Measurements from ENCODE around the gene POLR1D. TPM values are rescaled to one million over a fixed set of nuclear protein-coding genes. Genes with fewer than 3 reads are reported as not detected.
A peak's percentile ranks its signal among the peaks of the same experiment; 100 is the strongest.

POLR1D gene
- total and polyA plus RNA-seq, 2 experiments from 2014 or later, result 177 to 197 TPM

- TF ChIP-seq ETS1 (IDR thresholded peaks at IDR 0.05), result no peak
- no peak for TF ChIP-seq ZNF331 (CRISPR knock-in tag; IDR thresholded peaks at IDR 0.05; ENCODE audit: low read depth)
- no peak for TF ChIP-seq NANOG (IDR thresholded peaks at IDR 0.05; ENCODE audit: borderline replicate concordance)
- no peak for TF ChIP-seq JUNB (IDR thresholded peaks at IDR 0.05; ENCODE audit: unreplicated experiment)
These were observed 21.7 kb upstream of the POLR1D start (continued) for GRCh38 chr13:27599845-27600553.

GRCh38 chr13:27600711-27601110, 21.0 kb upstream of the POLR1D start:
- DNase-seq (ENCODE audit: low spot score), result no peak
- Mint-ChIP-seq H3K4me3 (no peak overlapping the region), H3K36me3 (ENCODE audit: low read depth) (no peaks in the 10 kb centered on the region), H3K27ac (0 out of 2 replicates have a peak overlapping the region, but pooled peaks have one; percentile 16), H3K27me3 (ENCODE audit: insufficient read depth, low read depth, poor library complexity) (no peaks in the 10 kb centered on the region), H3K9me3 (no peaks in the 10 kb centered on the region), H3K4me1 (peaks cover 27% of the 10 kb centered on the region)
- Histone ChIP-seq H2AFZ (no peak overlapping the region), H3K4me2 (no peak overlapping the region), H3F3A (replicated peaks; ENCODE audit: low read depth) (no peaks in the 10 kb centered on the region), H3K27ac (ENCODE audit: low read depth) (no peak overlapping the region), H3K4me1 (ENCODE audit: insufficient read depth) (peaks cover 31% of the 10 kb centered on the region), H3K4me3 (no peak overlapping the region), H3K27me3 (ENCODE audit: insufficient read depth) (no peaks in the 10 kb centered on the region), H3K9me2 (ENCODE audit: insufficient read depth) (no peaks in the 10 kb centered on the region), H4K20me1 (replicated peaks; ENCODE audit: insufficient read depth) (peaks cover 27% of the 10 kb centered on the region), H3K36me3 (ENCODE audit: insufficient read depth) (no peaks in the 10 kb centered on the region), H3K79me2 (replicated peaks; ENCODE audit: insufficient read depth) (peaks cover 95% of the 10 kb centered on the region)
- ATAC-seq, result no peak
- no peak for TF ChIP-seq EZH2 (IDR thresholded peaks at IDR 0.05; ENCODE audit: low read depth, unreplicated experiment)

GRCh38 chr13:27601208-27601607, 20.5 kb upstream of the POLR1D start:
- no peaks in the 10 kb centered on the region for H3K9me3 Mint-ChIP-seq
- no peaks in the 10 kb centered on the region for H3K27me3 Mint-ChIP-seq (ENCODE audit: insufficient read depth, low read depth, poor library complexity)
- peaks cover 27% of the 10 kb centered on the region for H3K4me1 Mint-ChIP-seq
- no peak overlapping the region for H3K27ac ChIP-seq (ENCODE audit: low read depth)
- H3K4me3 Mint-ChIP-seq, result no peak overlapping the region
- H3K9me2 ChIP-seq (ENCODE audit: insufficient read depth), result no peaks in the 10 kb centered on the region
- no peak overlapping the region for H2AFZ ChIP-seq
- H3K36me3 Mint-ChIP-seq (ENCODE audit: low read depth), result no peaks in the 10 kb centered on the region
- H3K27ac Mint-ChIP-seq, result no peak overlapping the region
- ATAC-seq, result no peak
- DNase-seq (ENCODE audit: low spot score), result no peak
- H3K79me2 ChIP-seq (replicated peaks; ENCODE audit: insufficient read depth), result peaks cover 95% of the 10 kb centered on the region
- no peaks in the 10 kb centered on the region for H3K36me3 ChIP-seq (ENCODE audit: insufficient read depth)
- no peaks in the 10 kb centered on the region for H3F3A ChIP-seq (replicated peaks; ENCODE audit: low read depth)
- H3K4me1 ChIP-seq (ENCODE audit: insufficient read depth), result peaks cover 31% of the 10 kb centered on the region
- H4K20me1 ChIP-seq (replicated peaks; ENCODE audit: insufficient read depth), result peaks cover 22% of the 10 kb centered on the region
- no peaks in the 10 kb centered on the region for H3K27me3 ChIP-seq (ENCODE audit: insufficient read depth)
- H3K4me3 ChIP-seq, result no peak overlapping the region
- no peak overlapping the region for H3K4me2 ChIP-seq
- TF ChIP-seq CREB1 (CRISPR knock-in tag; IDR thresholded peaks at IDR 0.05; ENCODE audit: low read depth) (no peak), ETS1 (IDR thresholded peaks at IDR 0.05) (no peak), POLR2AphosphoS5 (IDR thresholded peaks at IDR 0.05; ENCODE audit: low read depth) (no peak), NANOG (IDR thresholded peaks at IDR 0.05; ENCODE audit: borderline replicate concordance) (no peak), ZNF331 (CRISPR knock-in tag; IDR thresholded peaks at IDR 0.05; ENCODE audit: low read depth) (no peak), ZNF114 (CRISPR knock-in tag; IDR thresholded peaks at IDR 0.05) (no peak), REST (IDR thresholded peaks at IDR 0.05; ENCODE audit: unreplicated experiment) (no peak), EZH2phosphoT487 (IDR thresholded peaks at IDR 0.05; ENCODE audit: unreplicated experiment) (no peak)

Measured in GM23338 (cell line).